ENCODE measurements around the gene FAM20B. TPM values are rescaled to one million over a fixed set of nuclear protein-coding genes. Genes with fewer than 3 reads are reported as not detected.
A peak's percentile ranks its signal among the peaks of the same experiment; 100 is the strongest.
"Not testable (repeated sequence)": the region's sequence is repeated elsewhere in the genome, so short reads cannot be mapped to it uniquely, and the experiment has no call there.

Gene FAM20B
- total RNA-seq: 10 to 100 TPM; 27.7 to 38.8 TPM

GRCh38 chr1:179025125-179025974 lies at the start of gene FAM20B:
Gene FAM20B, plus strand, starts transcription at chr1:179025894. Its CDS starts 17,954 bp downstream, at chr1:179043848.
- ATAC-seq (peak; percentile 86 to 89), DNase-seq (ENCODE audit: low spot score in 2 of 2) (peak; percentile 84 to 91)
- H3K9me3 Mint-ChIP-seq: no peaks in the 10 kb centered on the region
- H3K27ac Mint-ChIP-seq: peak within 1 kb of the TSS; percentile 83 to 92
- peaks cover 0 to 6% of the 10 kb centered on the region in 2 donors for H3K36me3 Mint-ChIP-seq

- H3K27ac Mint-ChIP-seq: no peak overlapping the region
- ATAC-seq: no peak
- peaks cover 8% of the 10 kb centered on the region in 2 donors for H3K36me3 Mint-ChIP-seq
- H3K9me3 Mint-ChIP-seq: peaks cover 8 to 18% of the 10 kb centered on the region in 2 donors
- DNase-seq (ENCODE audit: low spot score in 2 of 2): no peak
These were observed 49.2 kb upstream of the FAM20B start for GRCh38 chr1:178976541-178976940.

GRCh38 chr1:178986204-178986603 lies 39.5 kb upstream of the FAM20B start:
- DNase-seq (ENCODE audit: low spot score in 2 of 2) (no peak), ATAC-seq (no peak)
- no peak overlapping the region for H3K27ac Mint-ChIP-seq
- H3K36me3 Mint-ChIP-seq: no peaks in the 10 kb centered on the region
- H3K9me3 Mint-ChIP-seq: peaks cover 3 to 12% of the 10 kb centered on the region in 2 donors

- not testable (repeated sequence) for ATAC-seq; DNase-seq (ENCODE audit: low spot score in 2 of 2); H3K9me3 Mint-ChIP-seq; H3K36me3 Mint-ChIP-seq; H3K27ac Mint-ChIP-seq
These were observed 37.5 kb upstream of the FAM20B start for GRCh38 chr1:178988198-178988597.

GRCh38 chr1:178993559-178993958 lies 32.1 kb upstream of the FAM20B start:
- Mint-ChIP-seq H3K36me3 (peaks cover 6 to 8% of the 10 kb centered on the region in 2 donors), H3K27ac (no peak overlapping the region), H3K9me3 (peaks cover 0 to 4% of the 10 kb centered on the region in 2 donors)
- ATAC-seq (no peak), DNase-seq (ENCODE audit: low spot score in 2 of 2) (no peak)

- DNase-seq (ENCODE audit: low spot score in 2 of 2) (no peak), ATAC-seq (peak in 1 of 2 donors; percentile 68)
- Mint-ChIP-seq H3K9me3 (peaks cover 0 to 4% of the 10 kb centered on the region in 2 donors), H3K36me3 (peaks cover 6 to 8% of the 10 kb centered on the region in 2 donors), H3K27ac (no peak overlapping the region)
These were observed 28.3 kb upstream of the FAM20B start for GRCh38 chr1:178997428-178997827.

GRCh38 chr1:178998295-178998694 lies 27.4 kb upstream of the FAM20B start:
- no peak overlapping the region for H3K27ac Mint-ChIP-seq
- H3K9me3 Mint-ChIP-seq: peaks cover 0 to 4% of the 10 kb centered on the region in 2 donors
- no peak for ATAC-seq
- peaks cover 6 to 8% of the 10 kb centered on the region in 2 donors for H3K36me3 Mint-ChIP-seq
- DNase-seq (ENCODE audit: low spot score in 2 of 2): no peak

GRCh38 chr1:178999061-178999460 lies 26.6 kb upstream of the FAM20B start:
- Mint-ChIP-seq H3K36me3 (peaks cover 6 to 8% of the 10 kb centered on the region in 2 donors), H3K27ac (no peak overlapping the region), H3K9me3 (peaks cover 0 to 4% of the 10 kb centered on the region in 2 donors)
- ATAC-seq (no peak), DNase-seq (ENCODE audit: low spot score in 2 of 2) (no peak)

- ATAC-seq: no peak
- Mint-ChIP-seq H3K9me3 (no peaks in the 10 kb centered on the region), H3K27ac (no peak overlapping the region), H3K36me3 (no peaks in the 10 kb centered on the region)
- no peak for DNase-seq (ENCODE audit: low spot score in 2 of 2)
These were observed 24.2 kb upstream of the FAM20B start for GRCh38 chr1:179001451-179001850.

- ATAC-seq; H3K36me3 Mint-ChIP-seq; DNase-seq (ENCODE audit: low spot score in 2 of 2); H3K27ac Mint-ChIP-seq; H3K9me3 Mint-ChIP-seq: not testable (repeated sequence)
These were observed 23.6 kb upstream of the FAM20B start for GRCh38 chr1:179002064-179002463.

GRCh38 chr1:179002552-179003345 lies 22.9 kb upstream of the FAM20B start:
- ATAC-seq (peak; percentile 79 to 91), DNase-seq (ENCODE audit: low spot score in 2 of 2) (peak; percentile 61 to 79)
- Mint-ChIP-seq H3K9me3 (no peaks in the 10 kb centered on the region), H3K27ac (peak overlapping the region in 1 of 2 donors; percentile 56), H3K36me3 (no peaks in the 10 kb centered on the region)

- Mint-ChIP-seq H3K36me3 (no peaks in the 10 kb centered on the region), H3K9me3 (no peaks in the 10 kb centered on the region), H3K27ac (no peak overlapping the region)
- DNase-seq (ENCODE audit: low spot score in 2 of 2) (no peak), ATAC-seq (no peak)
These were observed 22.1 kb upstream of the FAM20B start for GRCh38 chr1:179003512-179004066.

GRCh38 chr1:179007233-179007632 lies 18.5 kb upstream of the FAM20B start:
- Mint-ChIP-seq H3K36me3 (no peaks in the 10 kb centered on the region), H3K9me3 (no peaks in the 10 kb centered on the region), H3K27ac (no peak overlapping the region)
- ATAC-seq (no peak), DNase-seq (ENCODE audit: low spot score in 2 of 2) (no peak)

- Mint-ChIP-seq H3K36me3 (no peaks in the 10 kb centered on the region), H3K9me3 (no peaks in the 10 kb centered on the region), H3K27ac (no peak overlapping the region)
- DNase-seq (ENCODE audit: low spot score in 2 of 2): no peak
- ATAC-seq: no peak
These were observed 15.0 kb upstream of the FAM20B start for GRCh38 chr1:179010671-179011070.

- ATAC-seq (no peak), DNase-seq (ENCODE audit: low spot score in 2 of 2) (no peak)
- no peaks in the 10 kb centered on the region for H3K36me3 Mint-ChIP-seq
- no peak overlapping the region for H3K27ac Mint-ChIP-seq
- H3K9me3 Mint-ChIP-seq: no peaks in the 10 kb centered on the region
These were observed 13.7 kb upstream of the FAM20B start for GRCh38 chr1:179012038-179012437.

GRCh38 chr1:179014123-179014522 lies 11.6 kb upstream of the FAM20B start:
- H3K36me3 Mint-ChIP-seq: no peaks in the 10 kb centered on the region
- no peaks in the 10 kb centered on the region for H3K9me3 Mint-ChIP-seq
- H3K27ac Mint-ChIP-seq: no peak overlapping the region
- DNase-seq (ENCODE audit: low spot score in 2 of 2): no peak
- ATAC-seq: no peak

- no peaks in the 10 kb centered on the region for H3K9me3 Mint-ChIP-seq
- DNase-seq (ENCODE audit: low spot score in 2 of 2) (no peak), ATAC-seq (no peak)
- no peak overlapping the region for H3K27ac Mint-ChIP-seq
- no peaks in the 10 kb centered on the region for H3K36me3 Mint-ChIP-seq
These were observed 10.3 kb upstream of the FAM20B start for GRCh38 chr1:179015396-179015795.
